ENCODE data around the gene ZNF507. TPM values are rescaled to one million over a fixed set of nuclear protein-coding genes. Genes with fewer than 3 reads are reported as not detected.

Gene ZNF507
- total and polyA plus RNA-seq, 9 of the 15 experiments (the other 6 are each of a cell fraction or from before 2014, with no cell fraction given) = 2.9 to 25.0 (median 10.4) TPM

- TF ChIP-seq, protein P1, sequence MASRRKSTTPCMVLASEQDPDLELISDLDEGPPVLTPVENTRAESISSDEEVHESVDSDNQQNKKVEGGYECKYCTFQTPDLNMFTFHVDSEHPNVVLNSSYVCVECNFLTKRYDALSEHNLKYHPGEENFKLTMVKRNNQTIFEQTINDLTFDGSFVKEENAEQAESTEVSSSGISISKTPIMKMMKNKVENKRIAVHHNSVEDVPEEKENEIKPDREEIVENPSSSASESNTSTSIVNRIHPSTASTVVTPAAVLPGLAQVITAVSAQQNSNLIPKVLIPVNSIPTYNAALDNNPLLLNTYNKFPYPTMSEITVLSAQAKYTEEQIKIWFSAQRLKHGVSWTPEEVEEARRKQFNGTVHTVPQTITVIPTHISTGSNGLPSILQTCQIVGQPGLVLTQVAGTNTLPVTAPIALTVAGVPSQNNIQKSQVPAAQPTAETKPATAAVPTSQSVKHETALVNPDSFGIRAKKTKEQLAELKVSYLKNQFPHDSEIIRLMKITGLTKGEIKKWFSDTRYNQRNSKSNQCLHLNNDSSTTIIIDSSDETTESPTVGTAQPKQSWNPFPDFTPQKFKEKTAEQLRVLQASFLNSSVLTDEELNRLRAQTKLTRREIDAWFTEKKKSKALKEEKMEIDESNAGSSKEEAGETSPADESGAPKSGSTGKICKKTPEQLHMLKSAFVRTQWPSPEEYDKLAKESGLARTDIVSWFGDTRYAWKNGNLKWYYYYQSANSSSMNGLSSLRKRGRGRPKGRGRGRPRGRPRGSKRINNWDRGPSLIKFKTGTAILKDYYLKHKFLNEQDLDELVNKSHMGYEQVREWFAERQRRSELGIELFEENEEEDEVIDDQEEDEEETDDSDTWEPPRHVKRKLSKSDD (conservative IDR thresholded peaks at IDR 0.05; ENCODE audit: low read length) = no peak
- no peak for TF ChIP-seq MED1 (CRISPR knock-in tag; IDR thresholded peaks at IDR 0.05; ENCODE audit: borderline replicate concordance)
- TF ChIP-seq MCM5 (IDR thresholded peaks at IDR 0.05; ENCODE audit: low read depth) = no peak
- TF ChIP-seq TEAD4 (IDR thresholded peaks at IDR 0.05; ENCODE audit: low read length) = peak; percentile 79
- no peak for TF ChIP-seq TEAD4 (CRISPR knock-in tag; IDR thresholded peaks at IDR 0.05; ENCODE audit: borderline replicate concordance)
- peak; percentile 11 for TF ChIP-seq E2F8 (IDR thresholded peaks at IDR 0.05; ENCODE audit: low read depth, partially characterized antibody)
- peak; percentile 71; the same call in 1 of the 2 replicates for TF ChIP-seq HDAC2 (IDR thresholded peaks at IDR 0.05)
- TF ChIP-seq, protein P2, sequence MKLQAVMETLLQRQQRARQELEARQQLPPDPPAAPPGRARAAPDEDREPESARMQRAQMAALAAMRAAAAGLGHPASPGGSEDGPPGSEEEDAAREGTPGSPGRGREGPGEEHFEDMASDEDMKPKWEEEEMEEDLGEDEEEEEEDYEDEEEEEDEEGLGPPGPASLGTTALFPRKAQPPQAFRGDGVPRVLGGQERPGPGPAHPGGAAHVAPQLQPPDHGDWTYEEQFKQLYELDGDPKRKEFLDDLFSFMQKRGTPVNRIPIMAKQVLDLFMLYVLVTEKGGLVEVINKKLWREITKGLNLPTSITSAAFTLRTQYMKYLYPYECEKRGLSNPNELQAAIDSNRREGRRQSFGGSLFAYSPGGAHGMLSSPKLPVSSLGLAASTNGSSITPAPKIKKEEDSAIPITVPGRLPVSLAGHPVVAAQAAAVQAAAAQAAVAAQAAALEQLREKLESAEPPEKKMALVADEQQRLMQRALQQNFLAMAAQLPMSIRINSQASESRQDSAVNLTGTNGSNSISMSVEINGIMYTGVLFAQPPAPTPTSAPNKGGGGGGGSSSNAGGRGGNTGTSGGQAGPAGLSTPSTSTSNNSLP (IDR thresholded peaks at IDR 0.05; ENCODE audit: borderline replicate concordance, low read depth, low read length) = peak; percentile 56
- TF ChIP-seq MTF1 (CRISPR knock-in tag; IDR thresholded peaks at IDR 0.05; ENCODE audit: borderline replicate concordance) = no peak
- no peak for TF ChIP-seq ZNF174 (CRISPR knock-in tag; IDR thresholded peaks at IDR 0.05)
- TF ChIP-seq PURB (CRISPR knock-in tag; IDR thresholded peaks at IDR 0.05; ENCODE audit: low read depth) = no peak
- TF ChIP-seq GATAD2A (IDR thresholded peaks at IDR 0.05) = peak; percentile 82
- no peak for TF ChIP-seq SREBF1 (IDR thresholded peaks at IDR 0.05; ENCODE audit: borderline replicate concordance, low read depth, low read length)
- no peak for TF ChIP-seq ZNF655 (CRISPR knock-in tag; IDR thresholded peaks at IDR 0.05)
- TF ChIP-seq, protein P3, sequence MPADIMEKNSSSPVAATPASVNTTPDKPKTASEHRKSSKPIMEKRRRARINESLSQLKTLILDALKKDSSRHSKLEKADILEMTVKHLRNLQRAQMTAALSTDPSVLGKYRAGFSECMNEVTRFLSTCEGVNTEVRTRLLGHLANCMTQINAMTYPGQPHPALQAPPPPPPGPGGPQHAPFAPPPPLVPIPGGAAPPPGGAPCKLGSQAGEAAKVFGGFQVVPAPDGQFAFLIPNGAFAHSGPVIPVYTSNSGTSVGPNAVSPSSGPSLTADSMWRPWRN (IDR thresholded peaks at IDR 0.05; ENCODE audit: low read depth) = 0 out of 2 replicates have a peak, but pooled peaks have one; percentile 60
- TF ChIP-seq MIER1 (IDR thresholded peaks at IDR 0.05; ENCODE audit: low read depth) = no peak
- no peak for TF ChIP-seq MCM7 (IDR thresholded peaks at IDR 0.05)
Observed at GRCh38 chr19:32421589-32422361, 76.4 kb downstream of the ZNF507 start (continued).
